SJSA1 (cell line): Measurements from ENCODE around the gene DNAJB14. TPM values are rescaled to one million over a fixed set of nuclear protein-coding genes. Genes with fewer than 3 reads are reported as not detected.

Experiments
- DNase-seq, 2 experiments: peaks; one replicate each; pipeline ENCODE4 v3.0.0-alpha.2; 2015 to 2020; ENCODE audit warnings: low spot score in 2 of 2, low read depth in 1 of 2
- H3K27ac ChIP-seq: fragments of 250-450 bp; sonication (Bioruptor Pico); 2 replicates; pipeline ENCODE4 v1.5.1; 2020; ENCODE audit warnings: mild to moderate bottlenecking, moderate library complexity
- H3K27me3 ChIP-seq: fragments of 250-450 bp; sonication (Bioruptor Pico); replicated peaks from 2 replicates; pipeline ENCODE4 v1.5.1; 2020; ENCODE audit warnings: mild to moderate bottlenecking, moderate library complexity
- H3K36me3 ChIP-seq: fragments of 250-450 bp; sonication (Bioruptor Pico); 2 replicates; pipeline ENCODE4 v1.5.1; 2020; ENCODE audit warnings: mild to moderate bottlenecking
- H3K4me1 ChIP-seq: fragments of 250-450 bp; sonication (Bioruptor Pico); replicated peaks from 2 replicates; pipeline ENCODE4 v1.6.1; 2021; ENCODE audit warnings: mild to moderate bottlenecking
- H3K4me3 ChIP-seq: fragments of 250-450 bp; sonication (Bioruptor Pico); 2 replicates; pipeline ENCODE4 v1.5.1; 2020; ENCODE audit warnings: mild to moderate bottlenecking
- H3K9me3 ChIP-seq: fragments of 250-450 bp; sonication (Bioruptor Pico); replicated peaks from 2 replicates; pipeline ENCODE4 v1.5.1; 2020; ENCODE audit warnings: mild to moderate bottlenecking
- total RNA-seq: library from RNA; depleted of rRNA; stranded (reverse); fragments of >200 nt; shearing (Covaris generic); gene quantifications from 2 replicates; pipeline ENCODE4 v1.2.3, GENCODE V29; 2014; rRNA removed

Gene DNAJB14
- 34.0 and 38.9 TPM in 2 replicates for total RNA-seq

DNA sequence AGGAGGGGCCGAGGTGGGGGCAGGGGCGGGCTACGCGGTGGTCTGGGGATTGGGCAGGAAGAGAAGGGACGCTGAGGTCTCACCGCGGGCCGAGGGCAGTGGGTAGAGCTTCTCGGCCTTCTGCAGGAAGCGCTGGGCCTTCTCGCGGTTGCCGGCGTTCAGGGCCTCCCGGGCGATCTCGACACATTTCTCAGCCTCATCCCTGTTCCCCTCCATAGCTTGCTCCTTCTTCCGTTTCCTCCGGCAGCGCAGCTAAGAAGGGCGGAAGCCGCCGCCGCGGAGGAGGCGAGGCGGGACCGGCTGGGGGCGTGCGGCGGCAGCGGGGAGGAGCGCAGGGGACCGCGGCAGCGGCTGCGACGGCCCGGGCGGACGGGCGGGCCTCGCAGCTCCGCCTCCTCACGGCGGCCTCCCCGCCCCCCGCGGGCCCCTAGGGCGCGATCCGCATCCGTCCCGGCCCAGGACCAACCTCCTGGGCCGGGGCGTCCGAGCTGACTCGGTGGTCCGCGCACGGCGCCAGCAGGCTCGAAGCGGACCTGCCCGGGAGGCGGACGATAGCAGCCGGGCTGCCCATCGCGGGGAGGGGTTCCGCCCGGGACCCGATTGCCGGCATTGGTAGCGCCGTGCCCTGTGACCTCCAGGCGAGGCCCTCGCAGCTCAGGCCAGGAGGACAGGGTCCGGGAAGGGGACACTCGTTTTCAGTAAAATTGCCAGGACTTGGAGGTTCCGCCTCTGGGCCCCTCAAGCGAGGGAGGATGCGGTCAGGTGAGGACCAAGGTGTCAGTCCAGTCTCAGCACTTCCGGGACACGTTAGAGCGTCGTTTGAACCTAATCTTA lies at the start of gene DNAJB14:
Gene DNAJB14, minus strand, starts transcription at position 263 of the 834 bp plus-strand sequence. Its CDS starts 47 bp downstream, at position 216.
- H3K27ac ChIP-seq: peak within 1 kb of the TSS; percentile 49
- H3K36me3 ChIP-seq: peaks cover 47% of the 10 kb centered on the region
- H3K4me3 ChIP-seq: peak within 1 kb of the TSS; percentile 66
- peaks cover 34% of the 10 kb centered on the region for H3K4me1 ChIP-seq
- peak; percentile 79 to 87 for DNase-seq
- no peaks in the 10 kb centered on the region for H3K9me3 ChIP-seq
- no peaks in the 10 kb centered on the region for H3K27me3 ChIP-seq

DNA sequence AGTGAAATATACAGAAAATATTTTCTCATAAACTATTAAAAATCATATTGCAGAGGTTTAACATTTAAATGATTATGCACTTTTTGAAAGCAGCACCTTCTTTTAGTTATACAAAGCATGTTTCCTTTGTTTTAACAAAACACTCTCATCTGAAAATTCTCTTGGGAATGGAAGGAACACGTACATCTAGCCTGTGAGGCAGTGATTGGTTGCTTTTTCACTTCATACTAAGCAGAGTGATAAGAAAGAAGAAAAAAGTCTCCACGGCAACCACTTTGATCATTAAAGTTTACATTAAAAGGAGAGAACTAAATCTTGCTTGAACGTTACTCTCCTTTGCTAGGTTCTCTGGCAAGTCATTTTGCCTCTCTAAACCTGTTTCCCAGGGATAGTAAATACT lies 45.3 kb upstream of the DNAJB14 start:
- Histone ChIP-seq H3K36me3 (no peaks in the 10 kb centered on the region), H3K4me1 (no peaks in the 10 kb centered on the region), H3K27me3 (no peaks in the 10 kb centered on the region), H3K9me3 (no peaks in the 10 kb centered on the region), H3K4me3 (no peak overlapping the region), H3K27ac (no peak overlapping the region)
- no peak for DNase-seq

DNA sequence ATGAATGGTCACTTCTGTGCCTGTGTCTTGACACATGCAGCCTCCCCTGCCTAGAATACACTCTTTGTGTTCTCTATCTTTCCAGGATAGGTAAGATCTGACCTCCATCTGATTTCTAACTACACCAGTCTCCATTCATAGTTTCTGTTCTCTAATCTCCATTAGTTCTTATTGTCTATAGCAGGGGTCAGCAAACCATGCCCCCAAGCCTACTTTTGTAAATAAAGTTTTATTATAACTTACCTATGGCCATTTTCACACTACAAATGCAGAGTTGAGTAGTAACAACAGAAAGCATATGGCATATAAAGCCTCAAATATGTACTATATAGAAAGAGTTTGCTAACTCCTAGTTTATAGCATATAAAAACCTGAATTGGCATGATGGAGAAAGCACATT lies 41.3 kb upstream of the DNAJB14 start:
- Histone ChIP-seq H3K27me3 (no peaks in the 10 kb centered on the region), H3K4me1 (no peaks in the 10 kb centered on the region), H3K27ac (no peak overlapping the region), H3K36me3 (no peaks in the 10 kb centered on the region), H3K4me3 (no peak overlapping the region), H3K9me3 (no peaks in the 10 kb centered on the region)
- DNase-seq: no peak

DNA sequence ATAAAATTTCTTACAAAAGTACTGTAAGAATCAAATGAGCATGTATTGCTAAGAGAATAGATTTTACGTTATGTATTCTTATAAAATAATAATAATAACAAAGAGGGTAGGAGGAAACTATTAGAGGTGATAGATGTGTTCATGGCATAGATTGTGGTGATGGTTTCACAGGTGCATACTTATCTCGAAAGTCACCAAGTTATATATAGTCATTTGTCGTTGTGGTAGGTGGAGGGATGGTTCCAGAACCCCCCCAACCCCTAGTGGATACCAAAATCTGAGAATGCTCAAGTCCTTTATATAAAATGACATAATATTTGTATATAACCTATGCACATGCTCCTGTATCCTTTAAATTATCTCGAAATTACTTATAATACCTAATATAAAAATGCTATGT lies 40.4 kb upstream of the DNAJB14 start:
- Histone ChIP-seq H3K27me3 (no peaks in the 10 kb centered on the region), H3K36me3 (no peaks in the 10 kb centered on the region)
- no peak for DNase-seq

DNA sequence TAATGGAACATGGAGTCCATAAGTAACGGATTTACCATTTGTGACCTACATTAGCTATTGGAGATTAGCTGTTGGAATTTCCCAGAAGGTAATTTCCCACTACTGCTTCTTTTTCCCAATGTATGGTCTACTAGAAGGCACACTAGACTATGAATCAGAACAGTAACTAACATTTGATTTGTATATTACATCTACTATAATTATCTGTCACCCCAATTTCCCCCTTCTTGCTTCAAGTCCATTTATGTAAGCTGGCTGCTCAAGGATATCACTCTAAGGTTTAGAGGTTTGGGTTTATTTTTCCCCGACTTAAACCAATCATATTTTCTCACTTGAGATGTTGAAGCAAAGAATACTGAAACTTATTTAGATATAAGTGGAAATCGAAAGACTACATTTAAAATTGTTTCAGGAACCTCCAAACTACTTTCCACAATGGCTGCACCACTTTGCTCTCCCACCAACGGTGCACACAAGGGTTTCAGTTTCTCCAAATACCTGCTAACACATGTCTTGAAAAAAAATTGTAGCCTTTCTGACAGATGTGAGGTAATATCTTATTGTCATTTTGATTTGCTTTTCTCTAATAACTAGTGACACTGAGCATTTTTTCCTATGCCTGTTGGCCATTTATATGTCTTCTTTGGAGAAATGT lies 37.0 kb upstream of the DNAJB14 start:
- H3K27me3 ChIP-seq: no peaks in the 10 kb centered on the region
- no peak overlapping the region for H3K27ac ChIP-seq
- no peaks in the 10 kb centered on the region for H3K36me3 ChIP-seq
- no peak overlapping the region for H3K4me3 ChIP-seq
- DNase-seq: no peak
- no peaks in the 10 kb centered on the region for H3K9me3 ChIP-seq
- H3K4me1 ChIP-seq: peaks cover 6% of the 10 kb centered on the region

More for the DNA sequence above, 40.4 kb upstream of the DNAJB14 start:
- no peaks in the 10 kb centered on the region for H3K4me1 ChIP-seq
- no peak overlapping the region for H3K4me3 ChIP-seq
- H3K9me3 ChIP-seq: no peaks in the 10 kb centered on the region
- H3K27ac ChIP-seq: no peak overlapping the region

DNA sequence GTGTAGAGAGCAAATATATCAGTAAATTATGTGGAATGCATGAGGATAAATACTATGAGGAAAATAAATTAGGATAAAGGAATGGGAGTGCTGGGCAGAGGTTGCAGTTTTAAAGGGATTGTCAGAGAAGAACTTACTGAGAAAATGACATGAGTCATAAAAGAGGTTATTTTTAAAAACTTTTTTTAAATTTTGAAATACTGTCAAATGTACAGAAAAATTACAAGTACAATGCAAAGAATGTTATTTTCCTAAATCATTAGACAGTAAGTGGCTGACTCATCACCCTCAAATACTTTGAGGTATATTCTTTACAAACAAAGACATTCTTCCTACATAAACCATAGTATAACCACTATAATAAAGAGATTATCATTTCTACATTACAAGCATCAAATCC lies 33.5 kb upstream of the DNAJB14 start:
- no peak overlapping the region for H3K27ac ChIP-seq

DNA sequence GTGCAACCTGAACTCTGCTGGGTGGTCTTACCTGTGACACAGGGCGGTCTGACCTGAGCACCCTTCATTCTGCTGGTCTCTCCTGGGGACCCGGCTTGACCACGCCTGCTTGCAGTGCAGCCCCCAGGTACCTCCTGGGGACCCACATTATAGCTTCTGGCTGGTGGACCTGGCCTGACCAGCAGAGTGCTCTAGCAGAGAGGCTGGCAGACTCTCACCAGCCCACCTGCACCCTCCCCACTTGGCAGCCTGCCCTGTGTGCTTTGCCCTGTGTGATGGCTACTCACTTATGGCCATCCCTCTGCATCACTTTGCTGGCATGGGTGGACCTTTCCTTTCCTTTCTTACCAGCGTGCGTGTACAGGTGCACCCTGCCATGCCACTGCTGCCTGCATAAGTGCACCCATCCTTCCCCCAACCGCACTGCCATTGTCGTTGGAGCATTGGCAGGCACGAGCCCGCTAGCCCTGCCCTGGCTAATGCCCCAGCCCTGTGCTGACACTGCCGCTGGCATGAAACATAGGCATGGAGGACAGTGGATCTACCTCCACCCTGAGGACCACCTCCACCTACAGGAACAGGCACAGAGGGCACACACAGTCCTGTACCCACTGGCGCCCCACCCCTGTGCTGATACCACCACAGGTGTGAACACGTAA lies 25.2 kb upstream of the DNAJB14 start:
- no peak for DNase-seq
- H3K4me1 ChIP-seq: peaks cover 21% of the 10 kb centered on the region
- H3K27me3 ChIP-seq: no peaks in the 10 kb centered on the region
- H3K27ac ChIP-seq: no peak overlapping the region
- H3K9me3 ChIP-seq: no peaks in the 10 kb centered on the region
- no peaks in the 10 kb centered on the region for H3K36me3 ChIP-seq
- H3K4me3 ChIP-seq: no peak overlapping the region

More for the DNA sequence above, 33.5 kb upstream of the DNAJB14 start:
- Histone ChIP-seq H3K4me1 (peaks cover 6% of the 10 kb centered on the region), H3K4me3 (no peak overlapping the region), H3K36me3 (no peaks in the 10 kb centered on the region), H3K9me3 (no peaks in the 10 kb centered on the region), H3K27me3 (no peaks in the 10 kb centered on the region)
- DNase-seq: no peak

- Histone ChIP-seq H3K4me3 (no peak overlapping the region), H3K36me3 (no peaks in the 10 kb centered on the region), H3K27me3 (no peaks in the 10 kb centered on the region), H3K9me3 (no peaks in the 10 kb centered on the region), H3K4me1 (peaks cover 29% of the 10 kb centered on the region), H3K27ac (peak overlapping the region; percentile 52)
- peak; percentile 44 to 64 for DNase-seq
These were observed 21.9 kb upstream of the DNAJB14 start for GRCh38 chr4:99968330-99968729.

- no peak overlapping the region for H3K27ac ChIP-seq
- peaks cover 29% of the 10 kb centered on the region for H3K4me1 ChIP-seq
- no peaks in the 10 kb centered on the region for H3K27me3 ChIP-seq
- H3K36me3 ChIP-seq: no peaks in the 10 kb centered on the region
- H3K9me3 ChIP-seq: no peaks in the 10 kb centered on the region
- no peak for DNase-seq
- H3K4me3 ChIP-seq: no peak overlapping the region
These were observed 20.3 kb upstream of the DNAJB14 start for GRCh38 chr4:99966692-99967091.

- Histone ChIP-seq H3K27ac (no peak overlapping the region), H3K4me3 (no peak overlapping the region), H3K9me3 (no peaks in the 10 kb centered on the region), H3K36me3 (no peaks in the 10 kb centered on the region), H3K4me1 (peaks cover 33% of the 10 kb centered on the region), H3K27me3 (no peaks in the 10 kb centered on the region)
- no peak for DNase-seq
These were observed 19.4 kb upstream of the DNAJB14 start for GRCh38 chr4:99965674-99966350.

GRCh38 chr4:99965173-99965572 lies 18.8 kb upstream of the DNAJB14 start:
- H3K9me3 ChIP-seq: no peaks in the 10 kb centered on the region
- H3K27ac ChIP-seq: no peak overlapping the region
- no peak for DNase-seq
- H3K4me3 ChIP-seq: no peak overlapping the region
- peaks cover 33% of the 10 kb centered on the region for H3K4me1 ChIP-seq
- no peaks in the 10 kb centered on the region for H3K27me3 ChIP-seq
- no peaks in the 10 kb centered on the region for H3K36me3 ChIP-seq

- Histone ChIP-seq H3K27me3 (no peaks in the 10 kb centered on the region), H3K9me3 (no peaks in the 10 kb centered on the region), H3K36me3 (no peaks in the 10 kb centered on the region), H3K27ac (no peak overlapping the region), H3K4me1 (peaks cover 21% of the 10 kb centered on the region), H3K4me3 (no peak overlapping the region)
- DNase-seq: no peak
These were observed 15.3 kb upstream of the DNAJB14 start for GRCh38 chr4:99961711-99962110.

- no peak for DNase-seq
- Histone ChIP-seq H3K27ac (no peak overlapping the region), H3K4me3 (no peak overlapping the region), H3K27me3 (no peaks in the 10 kb centered on the region), H3K36me3 (no peaks in the 10 kb centered on the region), H3K9me3 (no peaks in the 10 kb centered on the region), H3K4me1 (peaks cover 12% of the 10 kb centered on the region)
These were observed 14.2 kb upstream of the DNAJB14 start for GRCh38 chr4:99960648-99961047.
